HepG2 (cell line): Measurements from ENCODE around the gene WIZ. TPM values are rescaled to one million over a fixed set of nuclear protein-coding genes. Genes with fewer than 3 reads are reported as not detected.

Experiments
- ATF1 ChIP-seq: IDR thresholded peaks from 2 replicates; pipeline ENCODE4 v1.6.1; 2016; ENCODE audit warnings: mild to moderate bottlenecking, control low read depth
- ATF2 ChIP-seq: sonication (generic); formaldehyde crosslinking; IDR thresholded peaks from 2 replicates; pipeline ENCODE4 v1.4.0; 2020; ENCODE audit warnings: missing genetic modification reagents
- CREM ChIP-seq, 2 experiments: sonication (generic) in 1 of 2; formaldehyde crosslinking in 1 of 2; IDR thresholded peaks; 2 replicates each; pipeline versions ENCODE4 v1.4.0 to v1.6.1; 2016 to 2020; ENCODE audit warnings: antibody characterized with exemption in 1 of 2, mild to moderate bottlenecking in 1 of 2, missing genetic modification reagents in 1 of 2
- KDM2A ChIP-seq: sonication (generic); formaldehyde crosslinking; IDR thresholded peaks from 2 replicates; pipeline ENCODE4 v1.4.0; 2020; ENCODE audit warnings: low read depth, missing genetic modification reagents, borderline replicate concordance
- LCORL ChIP-seq, 2 experiments: fragments of 450-650 bp in 1 of 2; sonication (generic) in 1 of 2; formaldehyde crosslinking in 1 of 2; IDR thresholded peaks; 2 replicates each; pipeline versions ENCODE4 v1.5.0 to v1.6.1; 2017 to 2020; ENCODE audit warnings: antibody characterized with exemption in 1 of 2, missing genetic modification reagents in 1 of 2
- MTF1 ChIP-seq: sonication (generic); formaldehyde crosslinking; IDR thresholded peaks from 2 replicates; pipeline ENCODE4 v1.5.0; 2020; ENCODE audit warnings: missing genetic modification reagents
- MXI1 ChIP-seq: IDR thresholded peaks from 3 replicates; pipeline ENCODE4 v1.6.1; 2012; ENCODE audit warnings: low read depth, low read length, inconsistent platforms, borderline replicate concordance
- NFIB ChIP-seq: sonication (generic); formaldehyde crosslinking; IDR thresholded peaks from 2 replicates; pipeline ENCODE4 v1.9.0; 2021; ENCODE audit warnings: missing genetic modification reagents, mild to moderate bottlenecking, borderline replicate concordance
- PHF21A ChIP-seq: sonication (generic); formaldehyde crosslinking; IDR thresholded peaks from 2 replicates; pipeline ENCODE4 v1.5.0; 2020; ENCODE audit warnings: mild to moderate bottlenecking, missing genetic modification reagents
- RXRB ChIP-seq: IDR thresholded peaks from 2 replicates; pipeline ENCODE4 v1.6.1; 2016; ENCODE audit warnings: borderline replicate concordance, missing genetic modification reagents, missing compliant biosample characterization
- TFDP1 ChIP-seq: IDR thresholded peaks from 2 replicates; pipeline ENCODE4 v1.6.1; 2016; ENCODE audit warnings: missing compliant biosample characterization, missing genetic modification reagents, borderline replicate concordance
- XRCC5 ChIP-seq: fragments of 200-400 bp; formaldehyde crosslinking; optimal IDR thresholded peaks from 2 replicates; pipeline ENCODE3; 2017; ENCODE audit warnings: mild to moderate bottlenecking, low read length
- ZBED4 ChIP-seq: sonication (generic); formaldehyde crosslinking; IDR thresholded peaks from 2 replicates; pipeline ENCODE4 v1.4.0; 2020; ENCODE audit warnings: missing genetic modification reagents, borderline replicate concordance
- ZNF329 ChIP-seq: sonication (generic); formaldehyde crosslinking; IDR thresholded peaks from 2 replicates; pipeline ENCODE4 v1.9.0; 2021; ENCODE audit warnings: low read depth, mild to moderate bottlenecking, missing genetic modification reagents
- ZNF670 ChIP-seq: sonication (generic); formaldehyde crosslinking; IDR thresholded peaks from 2 replicates; pipeline ENCODE4 v1.8.0; 2022; ENCODE audit warnings: mild to moderate bottlenecking, missing genetic modification reagents, borderline replicate concordance
- ZNF7 ChIP-seq: IDR thresholded peaks from 2 replicates; pipeline ENCODE4 v1.6.1; 2016; ENCODE audit warnings: missing biosample characterization, missing genetic modification reagents
- ZXDC ChIP-seq: sonication (generic); formaldehyde crosslinking; IDR thresholded peaks from 2 replicates; pipeline ENCODE4 v1.5.0; 2020; ENCODE audit warnings: mild to moderate bottlenecking, missing genetic modification reagents
- ZZZ3 ChIP-seq: sonication (generic); formaldehyde crosslinking; IDR thresholded peaks from 2 replicates; pipeline ENCODE4 v1.4.0; 2020; ENCODE audit warnings: missing genetic modification reagents, mild to moderate bottlenecking, borderline replicate concordance
- polyA plus RNA-seq, 8 experiments: library from polyadenylated mRNA; depleted of rRNA in 3 of 8; stranded (reverse) in 7 of 8; unstranded in 1 of 8; fragments of >200 nt; fragmentation: Illumina TruSeq in 4 of 8; extraction: Trizol in 4 of 8; gene quantifications; 2 replicates each; pipeline versions ENCODE4 v1.2.1 to v1.2.3, GENCODE V29; 2011 to 2016; ENCODE audit warnings: low read depth in 4 of 8, missing spikeins in 1 of 8, mixed read lengths in 1 of 8; ENCODE audit not compliant: insufficient read depth in 1 of 8
- total RNA-seq, 5 experiments: library from RNA; depleted of rRNA; stranded (reverse); fragments of >200 nt; fragmentation: Illumina TruSeq; extraction: Trizol; gene quantifications; 2 replicates each; pipeline ENCODE4 v1.2.3, GENCODE V29; 2016; ENCODE audit warnings: low read depth in 1 of 5

The WIZ gene
- total and polyA plus RNA-seq, 2 of the 13 experiments (the other 11 are each of a cell fraction or from before 2014, with no cell fraction given) = 4.7 to 4.8 TPM

- TF ChIP-seq ZXDC = no peak
- TF ChIP-seq ZNF329 (CRISPR knock-in tag) = no peak
- TF ChIP-seq CREM (IDR thresholded peaks at IDR 0.05) = no peak
- TF ChIP-seq CREM (CRISPR knock-in tag; IDR thresholded peaks at IDR 0.05) = no peak
- no peak for TF ChIP-seq MXI1
- no peak for TF ChIP-seq MTF1 (CRISPR knock-in tag)
- no peak for TF ChIP-seq ZBED4
- peak; percentile 26 for TF ChIP-seq XRCC5
- no peak for TF ChIP-seq ATF1
- peak; percentile 56; the same call in 1 of the 2 replicates for TF ChIP-seq RXRB
- TF ChIP-seq TFDP1 (CRISPR knock-in tag) = no peak
- no peak for TF ChIP-seq NFIB (CRISPR knock-in tag)
- TF ChIP-seq KDM2A (CRISPR knock-in tag) = peak; percentile 38; the same call in 1 of the 2 replicates
- TF ChIP-seq PHF21A (CRISPR knock-in tag) = peak; percentile 44; the same call in 1 of the 2 replicates
- TF ChIP-seq ZNF670 (CRISPR knock-in tag) = no peak
- no peak for TF ChIP-seq ZZZ3 (CRISPR knock-in tag)
- TF ChIP-seq ATF2 (CRISPR knock-in tag) = 0 out of 2 replicates have a peak, but pooled peaks have one; percentile 31
- no peak for TF ChIP-seq LCORL (IDR thresholded peaks at IDR 0.05)
- TF ChIP-seq LCORL (CRISPR knock-in tag; IDR thresholded peaks at IDR 0.05) = peak; percentile 66; the same call in 1 of the 2 replicates
- no peak for TF ChIP-seq ZNF7 (CRISPR knock-in tag)
Measured at GRCh38 chr19:15479391-15480345, 29.9 kb upstream of the WIZ start, which contains the start of gene PGLYRP2 (continued).
